SU-DHL-6 (cell line): ENCODE results near the gene CNDP1.

Experiments
- H2AFZ ChIP-seq: fragments of 200-600 bp; sonication (generic); 2 replicates; pipeline ENCODE4 v1.6.1; 2014; ENCODE audit warnings: low read depth, mild to moderate bottlenecking, moderate library complexity, mixed read lengths, antibody characterized with exemption, low read length; ENCODE audit not compliant: severe bottlenecking
- H3F3A ChIP-seq: fragments of 200-600 bp; shearing (Covaris generic); 2 replicates; pipeline ENCODE4 v1.6.0; 2016; ENCODE audit warnings: antibody characterized with exemption, mild to moderate bottlenecking; ENCODE audit not compliant: insufficient read depth
- H3K27ac ChIP-seq: fragments of 200-600 bp; sonication (generic); 2 replicates; pipeline ENCODE4 v1.5.1; 2016; ENCODE audit warnings: low read depth, mild to moderate bottlenecking, low read length, moderate library complexity, mixed read lengths
- H3K27me3 ChIP-seq: fragments of 200-600 bp; sonication (generic), shearing (Covaris generic); 2 replicates; pipeline ENCODE4 v1.6.0; 2014; ENCODE audit warnings: mild to moderate bottlenecking, low read length
- H3K36me3 ChIP-seq: fragments of 200-600 bp; sonication (generic); 2 replicates; pipeline ENCODE4 v1.6.1; 2014; ENCODE audit warnings: mild to moderate bottlenecking, low read length, mixed read lengths
- H3K4me2 ChIP-seq: fragments of 300-600, 200-600 bp; shearing (Covaris generic), sonication (generic); 2 replicates; pipeline ENCODE4 v1.6.0; 2014; ENCODE audit warnings: low read length, low read depth, mild to moderate bottlenecking; ENCODE audit not compliant: poor library complexity, severe bottlenecking
- H3K4me3 ChIP-seq: fragments of 200-600 bp; sonication (generic); 2 replicates; pipeline ENCODE4 v1.5.1; 2014; ENCODE audit warnings: antibody characterized with exemption, low read length, mild to moderate bottlenecking, mixed read lengths; ENCODE audit not compliant: insufficient read depth, poor library complexity, severe bottlenecking
- H3K79me2 ChIP-seq: fragments of 200-600 bp; sonication (generic); 2 replicates; pipeline ENCODE4 v1.6.1; 2014; ENCODE audit warnings: mild to moderate bottlenecking, low read length, moderate library complexity; ENCODE audit not compliant: insufficient read depth
- H3K9ac ChIP-seq: fragments of 200-600 bp; sonication (generic); 2 replicates; pipeline ENCODE4 v1.7.0; 2014; ENCODE audit warnings: mild to moderate bottlenecking, low read length
- H3K9me2 ChIP-seq: fragments of 200-600 bp; sonication (generic); replicated peaks from 2 replicates; pipeline ENCODE4 v1.6.1; 2014; ENCODE audit warnings: low read length; ENCODE audit not compliant: insufficient read depth
- H3K9me3 ChIP-seq: fragments of 200-600 bp; sonication (generic); 2 replicates; pipeline ENCODE4 v1.6.1; 2014; ENCODE audit warnings: low read length, mixed read lengths; ENCODE audit not compliant: insufficient read depth
- H4K20me1 ChIP-seq: fragments of 200-600 bp; sonication (generic); 2 replicates; pipeline ENCODE4 v1.6.1; 2014; ENCODE audit warnings: low read depth, mild to moderate bottlenecking, antibody characterized with exemption, low read length, moderate library complexity, mixed read lengths
- CTCF ChIP-seq: fragments of 200-600 bp; sonication (generic); IDR thresholded peaks from one replicate; pipeline ENCODE4 v1.5.1; 2017; ENCODE audit warnings: antibody characterized with exemption, mild to moderate bottlenecking, low read length, moderate library complexity; ENCODE audit not compliant: insufficient read depth, poor library complexity, severe bottlenecking
- EZH2phosphoT487 ChIP-seq: fragments of 200-600 bp; sonication (generic), shearing (Covaris generic); conservative IDR thresholded peaks from 2 replicates; pipeline ENCODE4 v1.6.1; 2018; ENCODE audit warnings: mild to moderate bottlenecking, antibody characterized with exemption, low read length, moderate library complexity, mixed read lengths

Gene CNDP1

GRCh38 chr18:74541703-74542555 is 7.6 kb downstream of the CNDP1 start:
- no peak overlapping the region for H3K9ac ChIP-seq
- no peaks in the 10 kb centered on the region for H4K20me1 ChIP-seq
- H3K9me3 ChIP-seq, result no peaks in the 10 kb centered on the region
- H3K36me3 ChIP-seq, result no peaks in the 10 kb centered on the region
- no peak overlapping the region for H3K27ac ChIP-seq
- H3K9me2 ChIP-seq, result no peaks in the 10 kb centered on the region
- no peaks in the 10 kb centered on the region for H3K27me3 ChIP-seq
- H3K79me2 ChIP-seq, result no peaks in the 10 kb centered on the region
- H3K4me2 ChIP-seq, result no peak overlapping the region
- no peak overlapping the region for H2AFZ ChIP-seq
- no peaks in the 10 kb centered on the region for H3F3A ChIP-seq
- no peak overlapping the region for H3K4me3 ChIP-seq
- TF ChIP-seq EZH2phosphoT487 (no peak), CTCF (no peak)

- Histone ChIP-seq H3K36me3 (no peaks in the 10 kb centered on the region), H3K9me2 (no peaks in the 10 kb centered on the region), H3K4me3 (no peak overlapping the region), H3K9ac (no peak overlapping the region), H3K27me3 (no peaks in the 10 kb centered on the region), H3K79me2 (no peaks in the 10 kb centered on the region), H3F3A (no peaks in the 10 kb centered on the region), H2AFZ (no peak overlapping the region), H4K20me1 (no peaks in the 10 kb centered on the region), H3K9me3 (peaks cover 9% of the 10 kb centered on the region; the same call in 1 of the 2 replicates), H3K4me2 (no peak overlapping the region), H3K27ac (no peak overlapping the region)
- TF ChIP-seq EZH2phosphoT487, result no peak
- TF ChIP-seq CTCF, result no peak
These were observed 10.6 kb downstream of the CNDP1 start for GRCh38 chr18:74544898-74545297.

- Histone ChIP-seq H2AFZ (no peak overlapping the region), H3K9ac (no peak overlapping the region), H4K20me1 (no peaks in the 10 kb centered on the region), H3K9me2 (no peaks in the 10 kb centered on the region), H3K27ac (no peak overlapping the region), H3K27me3 (no peaks in the 10 kb centered on the region), H3K4me3 (no peak overlapping the region), H3F3A (no peaks in the 10 kb centered on the region), H3K4me2 (no peak overlapping the region), H3K9me3 (peaks cover 14% of the 10 kb centered on the region; the same call in 1 of the 2 replicates), H3K79me2 (no peaks in the 10 kb centered on the region), H3K36me3 (no peaks in the 10 kb centered on the region)
- no peak for TF ChIP-seq EZH2phosphoT487
- TF ChIP-seq CTCF, result no peak
These were observed 11.7 kb downstream of the CNDP1 start for GRCh38 chr18:74546007-74546406.
